H4 (cell line): Measurements from ENCODE around the gene CD101. TPM values are rescaled to one million over a fixed set of nuclear protein-coding genes. Genes with fewer than 3 reads are reported as not detected.
"Not testable (repeated sequence)": the region's sequence is repeated elsewhere in the genome, so short reads cannot be mapped to it uniquely, and the experiment has no call there.

Source experiments
- DNase-seq: peaks from one replicate; pipeline ENCODE4 v3.0.0-alpha.2; 2015; ENCODE audit warnings: low spot score
- total RNA-seq: library from RNA; depleted of rRNA; stranded (reverse); fragments of >200 nt; shearing (Covaris generic); gene quantifications from 2 replicates; pipeline ENCODE4 v1.2.3, GENCODE V29; 2014; rRNA removed

CD101 gene, protein sequence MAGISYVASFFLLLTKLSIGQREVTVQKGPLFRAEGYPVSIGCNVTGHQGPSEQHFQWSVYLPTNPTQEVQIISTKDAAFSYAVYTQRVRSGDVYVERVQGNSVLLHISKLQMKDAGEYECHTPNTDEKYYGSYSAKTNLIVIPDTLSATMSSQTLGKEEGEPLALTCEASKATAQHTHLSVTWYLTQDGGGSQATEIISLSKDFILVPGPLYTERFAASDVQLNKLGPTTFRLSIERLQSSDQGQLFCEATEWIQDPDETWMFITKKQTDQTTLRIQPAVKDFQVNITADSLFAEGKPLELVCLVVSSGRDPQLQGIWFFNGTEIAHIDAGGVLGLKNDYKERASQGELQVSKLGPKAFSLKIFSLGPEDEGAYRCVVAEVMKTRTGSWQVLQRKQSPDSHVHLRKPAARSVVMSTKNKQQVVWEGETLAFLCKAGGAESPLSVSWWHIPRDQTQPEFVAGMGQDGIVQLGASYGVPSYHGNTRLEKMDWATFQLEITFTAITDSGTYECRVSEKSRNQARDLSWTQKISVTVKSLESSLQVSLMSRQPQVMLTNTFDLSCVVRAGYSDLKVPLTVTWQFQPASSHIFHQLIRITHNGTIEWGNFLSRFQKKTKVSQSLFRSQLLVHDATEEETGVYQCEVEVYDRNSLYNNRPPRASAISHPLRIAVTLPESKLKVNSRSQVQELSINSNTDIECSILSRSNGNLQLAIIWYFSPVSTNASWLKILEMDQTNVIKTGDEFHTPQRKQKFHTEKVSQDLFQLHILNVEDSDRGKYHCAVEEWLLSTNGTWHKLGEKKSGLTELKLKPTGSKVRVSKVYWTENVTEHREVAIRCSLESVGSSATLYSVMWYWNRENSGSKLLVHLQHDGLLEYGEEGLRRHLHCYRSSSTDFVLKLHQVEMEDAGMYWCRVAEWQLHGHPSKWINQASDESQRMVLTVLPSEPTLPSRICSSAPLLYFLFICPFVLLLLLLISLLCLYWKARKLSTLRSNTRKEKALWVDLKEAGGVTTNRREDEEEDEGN
- 0.12 and 0.62 TPM in 2 replicates for total RNA-seq

DNA sequence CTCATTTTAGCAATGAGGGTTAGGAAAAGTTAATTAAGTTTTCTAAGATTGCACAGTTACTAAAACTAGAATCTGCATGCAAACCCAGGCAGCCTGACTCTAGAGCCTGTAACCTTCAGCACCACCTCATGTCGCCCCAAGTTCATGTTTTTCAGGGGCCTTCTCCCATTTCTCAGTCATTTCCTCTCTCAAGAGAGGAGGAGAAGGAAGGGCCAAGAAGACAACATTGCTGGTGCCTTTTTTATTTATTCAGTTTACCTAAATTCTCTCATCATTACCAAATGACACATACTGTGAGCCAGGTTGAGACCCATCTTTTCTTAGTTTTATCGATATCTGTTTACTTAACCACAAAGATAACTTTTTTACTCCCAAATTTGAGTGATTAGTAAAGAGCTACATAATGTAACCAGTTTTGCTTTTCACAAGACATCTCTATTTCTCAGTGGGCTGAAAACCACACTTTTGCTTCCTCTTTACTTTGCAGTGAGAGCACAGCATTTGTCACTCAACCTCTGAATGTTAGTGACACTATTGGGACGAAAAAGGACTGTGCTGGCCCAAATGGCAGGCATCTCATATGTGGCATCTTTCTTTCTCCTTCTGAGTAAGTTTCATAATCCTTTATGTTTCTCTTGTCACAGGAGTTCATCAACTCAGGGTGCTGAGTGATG, at the start of gene CD101:
Gene CD101 (plus strand): TSS at position 507 of the 674 bp plus-strand sequence. CDS start 58 bp downstream, at position 565.
- no peak for DNase-seq

DNA sequence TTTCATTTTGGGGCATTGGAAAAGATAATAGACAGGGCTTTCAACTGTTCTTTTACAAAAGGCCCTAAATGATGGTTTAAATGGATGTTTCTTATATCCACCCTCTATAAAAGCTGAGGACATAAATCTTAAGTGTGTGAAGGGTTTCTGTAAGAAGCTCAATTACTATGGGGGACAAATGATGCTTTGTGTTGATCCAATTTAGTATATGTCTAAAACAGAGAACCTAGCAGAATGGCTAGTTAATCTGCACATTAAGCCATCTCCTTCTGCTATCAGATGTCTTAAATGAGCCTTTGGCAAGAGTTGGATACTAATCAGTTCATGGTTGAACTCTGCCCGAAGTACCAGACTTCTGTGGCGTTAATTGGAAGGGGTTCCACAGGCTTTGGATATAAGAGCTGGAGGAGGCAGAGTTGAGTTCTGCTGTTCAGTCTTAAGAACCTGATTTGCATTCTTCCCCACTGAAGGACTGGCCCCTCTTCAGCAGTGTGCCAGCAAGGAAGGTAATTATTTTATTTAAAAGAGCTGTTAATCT, 48.8 kb upstream of the CD101 start:
- DNase-seq, result no peak

DNA sequence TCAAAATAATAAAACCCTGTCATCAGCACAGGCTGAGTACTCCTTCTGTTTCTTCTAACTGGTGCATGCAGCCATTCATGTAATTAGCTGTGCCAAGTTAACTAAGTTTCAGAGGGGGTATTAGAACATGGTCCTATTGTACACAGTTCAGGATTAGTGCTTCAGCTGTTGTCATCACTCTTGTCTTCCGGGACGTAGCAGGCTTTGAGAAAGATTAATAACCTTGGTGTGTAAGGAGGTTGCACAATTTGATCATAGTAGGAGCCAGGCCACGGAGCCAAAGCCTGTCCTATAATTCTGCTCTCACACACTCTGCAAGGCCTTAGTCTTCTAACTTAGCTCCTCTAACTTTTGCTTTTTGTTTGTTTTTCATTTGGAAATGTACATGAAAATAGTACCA, 47.1 kb upstream of the CD101 start:
- no peak for DNase-seq

DNA sequence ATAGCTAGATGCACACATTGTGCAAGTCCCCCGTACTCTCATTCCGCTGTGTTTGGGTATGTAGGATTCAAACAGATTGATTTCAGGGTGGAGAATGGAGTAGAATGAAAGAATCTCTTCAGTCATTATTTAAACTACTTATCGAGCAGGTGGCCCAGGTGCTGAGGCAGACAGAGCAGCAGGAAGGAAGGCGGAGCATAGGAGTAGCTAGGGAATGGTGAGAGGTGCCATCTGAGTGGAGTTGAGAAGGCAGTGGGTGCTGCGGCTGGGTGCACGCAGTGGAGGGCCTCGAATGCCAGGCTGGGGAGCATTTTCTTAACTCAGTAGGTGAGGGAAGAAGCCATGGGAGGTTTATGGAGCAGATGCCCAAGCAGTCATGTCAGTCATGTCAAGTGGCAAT, 45.2 kb upstream of the CD101 start:
- no peak for DNase-seq

DNA sequence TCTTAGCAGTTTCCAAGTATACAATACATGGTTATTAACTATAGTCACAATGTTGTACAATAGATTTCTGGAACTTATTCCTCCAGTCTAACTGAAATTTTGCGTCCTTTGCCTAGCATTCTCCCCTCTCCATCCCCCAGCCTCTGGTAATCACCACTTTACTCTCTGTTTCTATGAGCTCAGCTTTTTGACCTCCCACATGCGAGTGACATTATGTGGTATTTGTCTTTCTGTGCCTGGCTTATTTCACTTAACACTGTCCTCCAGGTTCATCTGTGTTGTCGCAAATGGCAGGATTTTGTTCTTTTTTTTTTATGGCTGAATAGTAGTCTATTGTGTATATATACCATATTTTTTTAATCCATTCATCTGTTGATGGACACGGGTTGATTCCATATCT, 43.9 kb upstream of the CD101 start:
- DNase-seq, result no peak

DNA sequence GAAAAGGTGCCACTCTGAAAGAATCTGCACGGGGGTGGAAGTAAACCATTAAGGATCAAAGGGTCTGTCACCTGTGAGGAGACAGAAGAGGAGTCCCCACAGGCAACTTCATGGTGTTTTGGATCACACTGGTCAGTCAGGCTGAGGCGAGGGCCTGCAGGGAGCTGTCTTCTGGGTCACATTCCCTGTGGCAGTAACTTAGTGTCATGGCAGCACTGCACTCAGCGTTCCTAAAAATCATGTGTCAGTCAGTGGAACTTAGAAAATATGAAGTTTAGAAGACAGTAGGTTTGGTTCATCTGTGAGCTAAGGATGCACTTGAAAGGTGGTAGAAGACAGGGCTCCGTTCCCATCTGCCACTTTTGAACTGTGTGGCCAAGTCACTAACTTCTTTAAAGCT, 43.5 kb upstream of the CD101 start:
- DNase-seq, result no peak

DNA sequence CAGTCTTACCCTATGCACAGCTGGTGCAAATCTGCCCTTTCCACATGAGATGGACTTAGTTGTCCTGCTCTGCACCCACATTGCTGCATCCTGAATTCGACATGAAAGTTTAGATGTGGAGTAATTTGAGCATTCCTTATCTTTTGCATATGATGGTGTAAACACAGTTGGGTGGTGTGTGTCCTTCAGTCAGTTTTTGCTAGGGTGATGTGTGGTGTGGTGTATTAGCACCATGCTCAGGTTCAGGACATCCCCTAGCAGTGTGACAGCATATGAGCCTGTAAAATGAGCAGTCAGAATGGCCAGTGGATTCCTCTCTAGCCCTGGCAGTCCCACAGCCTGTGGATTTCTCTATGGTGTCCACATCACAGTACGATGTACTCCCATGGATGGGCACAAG, 42.6 kb upstream of the CD101 start:
- no peak for DNase-seq

DNA sequence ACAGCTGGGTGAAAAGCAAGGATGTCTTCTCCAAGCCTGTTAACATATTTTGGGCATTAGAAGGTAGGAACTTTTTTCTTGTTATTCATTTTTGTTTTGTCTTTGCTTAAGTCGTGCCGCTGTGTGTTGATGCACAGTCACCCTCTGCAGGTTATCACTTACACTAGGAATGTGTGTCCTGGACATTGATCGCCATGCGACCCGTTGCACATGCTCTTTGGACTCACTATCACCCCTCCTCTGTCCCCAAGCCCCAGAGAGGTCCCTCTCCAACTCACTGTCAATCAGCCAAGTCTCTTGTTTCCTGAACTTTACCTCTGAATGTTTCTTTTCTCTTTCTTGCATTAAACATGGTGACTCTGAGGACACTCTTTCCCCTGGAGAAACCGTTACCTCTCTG, 40.0 kb upstream of the CD101 start:
- DNase-seq, result no peak

DNA sequence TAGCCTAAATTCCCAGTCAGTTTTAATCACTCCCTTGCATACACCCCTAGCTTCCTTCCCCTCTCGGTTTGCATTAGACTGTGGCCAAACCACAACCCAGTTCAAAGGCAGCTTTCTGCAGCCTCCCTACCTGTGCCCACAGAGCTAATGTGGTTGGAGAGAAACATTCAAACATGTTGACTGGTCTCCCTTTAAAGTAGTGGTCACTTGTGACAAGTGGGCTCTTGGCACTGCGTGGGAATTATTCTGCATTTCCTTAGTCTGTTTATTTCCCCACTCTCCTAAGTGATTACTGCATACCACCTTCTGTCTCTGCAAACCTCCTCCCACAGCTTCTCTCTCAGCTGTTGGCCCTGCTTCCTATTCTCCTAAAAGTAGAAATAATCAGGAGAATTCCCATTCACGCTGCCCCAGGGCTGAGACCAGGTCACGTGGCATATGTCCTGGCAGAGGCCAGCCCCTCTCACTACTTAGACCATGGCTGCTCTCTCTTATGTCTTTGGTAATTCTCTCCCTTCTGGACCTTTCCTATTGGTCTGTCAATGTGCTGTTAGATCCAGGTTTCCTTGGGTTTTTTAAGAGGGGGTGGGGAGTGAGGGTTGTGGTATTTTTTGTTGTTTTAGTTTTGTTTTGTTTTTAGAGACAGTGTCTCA, 38.4 kb upstream of the CD101 start:
- DNase-seq, result no peak

DNA sequence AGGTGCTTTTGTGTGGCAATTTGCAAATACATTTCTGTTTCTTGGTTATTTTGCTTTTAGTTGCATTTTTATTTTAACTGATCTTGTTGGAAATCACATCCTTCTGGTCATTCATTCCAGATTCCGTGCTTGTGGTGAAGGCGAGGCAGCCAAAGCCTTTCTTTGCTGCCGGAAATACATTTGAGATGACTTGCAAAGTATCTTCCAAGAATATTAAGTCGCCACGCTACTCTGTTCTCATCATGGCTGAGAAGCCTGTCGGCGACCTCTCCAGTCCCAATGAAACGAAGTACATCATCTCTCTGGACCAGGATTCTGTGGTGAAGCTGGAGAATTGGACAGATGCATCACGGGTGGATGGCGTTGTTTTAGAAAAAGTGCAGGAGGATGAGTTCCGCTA, 34.8 kb upstream of the CD101 start:
- DNase-seq, result no peak

DNA sequence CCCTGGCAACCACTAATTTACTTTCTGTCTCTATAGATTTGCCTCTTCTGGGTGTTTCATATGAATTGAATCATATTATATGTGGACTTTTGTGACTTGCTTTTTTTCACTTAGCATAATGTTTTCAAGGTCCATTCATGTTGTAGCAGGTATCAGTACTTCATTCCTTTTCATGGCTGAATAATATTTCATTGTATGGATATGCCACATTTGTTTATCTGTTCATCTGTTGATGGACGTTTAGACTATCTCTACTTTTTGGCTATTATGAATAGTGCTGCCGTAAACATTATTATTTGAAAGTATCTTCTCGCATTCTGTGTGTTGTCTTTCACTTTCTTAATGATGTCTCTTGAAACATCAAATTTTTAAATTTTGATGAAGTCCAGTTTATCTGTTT, 32.8 kb upstream of the CD101 start:
- no peak for DNase-seq

DNA sequence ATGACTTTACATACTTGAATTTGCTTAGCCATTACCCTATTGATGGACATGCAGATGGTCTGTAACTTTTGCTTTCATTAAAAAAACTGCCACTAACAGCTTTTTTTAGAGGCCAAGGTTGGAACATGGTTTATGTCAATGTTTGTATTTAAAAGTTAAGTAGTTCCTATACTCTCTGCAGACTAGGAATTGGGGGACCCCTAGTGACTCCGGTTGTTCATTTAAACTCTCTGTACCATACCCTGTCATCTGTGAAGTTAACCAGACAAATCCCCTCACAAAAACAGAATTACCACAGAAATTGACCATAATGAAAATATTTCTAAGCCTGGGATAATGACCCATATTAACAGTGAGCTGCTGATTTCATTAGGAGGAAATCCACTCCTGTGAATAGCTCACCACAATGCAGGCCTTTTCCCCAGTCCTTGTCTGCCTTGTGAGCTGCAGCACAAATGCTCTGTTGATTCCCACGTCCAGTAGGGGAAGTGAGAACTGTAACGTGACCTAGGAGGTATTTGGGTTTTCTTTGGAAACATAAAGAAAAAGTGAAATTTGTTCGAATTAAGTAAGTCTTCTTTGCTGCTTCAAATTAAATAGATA, 30.2 kb upstream of the CD101 start:
- DNase-seq, result no peak

DNA sequence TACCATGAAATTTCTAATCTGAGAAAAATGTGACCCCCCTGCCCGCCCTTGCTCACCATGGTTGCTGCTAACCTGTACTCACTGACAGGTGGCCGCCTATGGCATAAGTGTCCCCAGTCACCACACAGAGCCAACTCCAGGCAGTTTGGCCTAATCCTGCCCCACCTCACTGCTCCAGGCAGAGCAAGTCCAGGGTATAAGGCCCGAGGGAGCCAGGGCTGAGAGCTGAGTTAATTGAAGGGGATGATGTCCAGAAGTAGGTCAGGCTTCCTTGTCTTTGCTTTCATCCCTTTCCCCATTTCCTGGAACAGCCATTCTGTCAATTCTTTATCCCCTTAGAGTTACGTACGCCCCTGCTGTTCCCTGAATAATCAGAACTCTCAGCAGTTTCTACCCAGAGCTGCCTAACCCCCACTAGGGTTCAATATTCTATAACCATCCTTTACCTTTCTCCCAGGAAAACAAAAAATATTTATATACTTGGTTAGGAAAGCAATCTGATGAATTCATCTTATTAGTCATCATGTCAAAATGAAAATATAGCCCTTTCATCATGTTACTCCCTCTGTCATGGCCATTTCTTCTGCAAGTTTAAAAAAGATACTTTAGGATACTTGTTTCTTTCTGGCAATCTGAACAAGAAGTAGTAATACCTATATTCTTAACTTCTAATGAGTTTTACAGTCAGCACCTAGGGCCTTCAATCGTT, 29.4 kb upstream of the CD101 start:
- no peak for DNase-seq

DNA sequence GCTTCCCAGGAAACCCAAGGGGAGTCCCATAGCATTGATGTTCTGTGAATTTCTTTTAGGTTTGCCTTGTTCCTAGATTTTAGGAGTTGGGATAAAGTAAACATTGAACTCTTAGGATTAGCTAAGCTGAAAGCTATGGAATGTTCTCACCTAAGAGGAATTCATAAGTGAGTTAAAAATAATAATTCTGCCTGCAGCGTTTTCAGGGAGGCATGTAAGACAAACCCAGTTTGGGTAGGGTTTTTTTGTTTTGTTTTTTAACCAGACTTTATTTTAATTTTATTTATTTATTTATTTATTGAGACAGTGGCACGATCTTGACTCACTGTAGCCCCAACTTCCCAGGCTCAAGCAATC, 28.9 kb upstream of the CD101 start:
- no peak for DNase-seq

DNA sequence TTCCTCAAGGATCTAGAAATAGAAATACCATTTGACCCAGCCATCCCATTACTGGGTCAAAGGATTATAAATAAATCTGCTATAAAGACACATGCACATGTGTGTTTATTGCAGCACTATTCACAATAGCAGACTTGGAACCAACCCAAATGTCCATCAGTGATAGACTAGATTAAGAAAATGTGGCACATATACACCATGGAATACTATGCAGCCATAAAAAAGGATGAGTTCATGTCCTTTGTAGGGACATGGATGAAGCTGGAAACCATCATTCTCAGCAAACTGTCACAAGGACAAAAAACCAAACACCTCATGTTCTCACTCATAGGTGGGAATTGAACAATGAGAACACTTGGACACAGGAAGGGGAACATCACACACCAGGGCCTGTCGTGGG, 21.3 kb upstream of the CD101 start:
- not testable (repeated sequence) for DNase-seq

DNA sequence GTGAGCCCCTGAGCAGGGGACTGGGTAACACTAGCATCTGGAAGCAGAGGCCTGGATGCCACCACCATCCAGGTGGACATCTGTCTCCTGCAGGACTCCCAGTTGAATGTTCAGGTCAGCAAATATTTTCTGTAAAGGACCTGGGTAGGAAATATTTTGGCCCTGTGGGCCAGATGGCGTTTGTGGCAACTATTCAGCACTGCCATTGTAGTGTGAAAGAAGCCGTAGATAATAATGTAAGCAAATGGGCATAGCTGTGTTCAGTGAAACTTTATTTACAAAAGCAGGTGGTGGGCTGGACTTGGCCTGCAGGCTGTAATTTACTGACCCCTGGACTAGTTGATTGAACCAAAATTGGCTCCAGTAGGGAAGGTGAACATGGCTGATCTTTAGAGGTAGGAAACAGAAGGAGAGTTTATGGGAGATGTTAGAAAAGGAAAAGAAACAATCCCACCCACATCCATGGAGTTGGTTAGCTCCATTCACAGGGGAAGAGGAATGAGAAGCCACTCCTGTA, 20.0 kb upstream of the CD101 start:
- no peak for DNase-seq

DNA sequence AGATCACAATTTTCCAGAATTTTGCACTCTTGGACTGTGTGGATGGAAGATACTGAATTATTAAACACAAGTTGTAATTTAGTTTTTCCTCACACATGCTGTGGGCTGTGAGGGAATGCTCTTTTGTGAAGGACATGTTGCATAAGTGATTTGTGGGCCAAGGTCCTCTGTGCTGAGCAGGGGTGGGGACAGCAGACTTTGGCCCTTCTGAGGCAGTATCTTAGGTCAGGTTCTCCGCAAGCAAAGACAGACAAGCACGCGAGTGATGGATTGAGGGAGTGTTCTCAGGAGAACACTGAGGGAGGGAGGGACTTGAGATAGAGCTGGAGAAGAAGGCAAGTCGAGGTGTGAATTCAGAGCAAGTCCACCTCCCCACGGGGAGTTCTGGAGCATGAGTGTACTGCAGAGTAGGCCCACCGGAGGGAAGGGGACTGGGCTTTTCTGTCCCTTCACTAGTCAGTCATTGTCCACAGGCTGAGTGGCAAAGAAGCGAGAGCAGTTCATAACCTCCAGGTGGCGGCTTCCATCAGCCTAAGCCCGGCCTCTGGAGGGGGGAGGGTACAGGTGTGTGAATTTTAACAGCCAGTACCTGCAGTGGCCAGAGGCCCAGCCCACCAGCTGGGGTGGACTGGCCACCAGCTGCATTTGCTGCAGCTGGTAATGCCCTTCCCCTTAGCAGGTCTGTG, 19.1 kb upstream of the CD101 start:
- DNase-seq, result no peak

DNA sequence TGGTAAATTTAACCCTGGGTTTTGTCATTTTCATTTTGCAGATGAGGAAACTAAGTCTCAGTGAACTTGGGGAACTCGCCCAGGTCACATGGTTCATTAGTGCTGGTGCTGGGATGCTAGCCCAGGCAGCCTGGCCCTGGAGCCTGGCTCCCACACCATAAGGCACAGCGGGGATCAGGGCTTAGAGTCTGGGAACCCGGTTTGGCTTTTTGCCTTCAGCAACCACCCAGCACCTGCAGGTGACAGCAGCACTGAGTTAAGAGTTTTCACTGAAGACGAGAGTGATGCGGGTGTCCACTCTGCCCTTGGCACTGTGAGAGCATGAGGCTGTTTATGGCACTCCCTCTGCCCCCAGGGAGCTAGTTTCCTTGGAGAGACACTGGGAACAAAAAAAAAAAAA, 18.4 kb upstream of the CD101 start:
- DNase-seq, result no peak

DNA sequence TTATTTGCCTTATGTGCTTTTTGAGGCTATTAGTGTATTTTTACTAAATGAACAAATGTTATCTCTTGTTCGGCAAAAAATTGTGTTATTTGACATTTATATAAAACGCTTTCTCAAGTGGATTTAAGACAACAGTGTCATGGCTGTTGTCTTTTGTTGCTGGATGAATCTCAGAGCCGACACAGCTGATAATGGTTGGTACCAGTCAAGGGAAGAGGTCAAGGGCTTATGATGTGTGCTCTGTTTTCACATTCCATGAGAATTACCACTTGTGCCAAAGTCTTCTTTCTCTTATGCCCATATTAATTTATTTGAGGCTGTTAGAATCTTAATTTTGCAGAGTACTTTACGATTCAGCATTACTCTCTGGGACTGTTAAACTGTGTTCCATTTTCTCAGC, 17.9 kb upstream of the CD101 start:
- no peak for DNase-seq
